ENCODE results near the gene SLC24A3.

Gene SLC24A3

GRCh38 chr20:19431316-19431700 is 218.9 kb downstream of the SLC24A3 start:
- Mint-ChIP-seq H3K4me3 (no peak overlapping the region), H3K36me3 (no peaks in the 10 kb centered on the region), H3K9me3 (ENCODE audit: low read depth) (no peaks in the 10 kb centered on the region), H3K27ac (no peak overlapping the region), H3K27me3 (no peaks in the 10 kb centered on the region), H3K4me1 (ENCODE audit: low read depth) (no peaks in the 10 kb centered on the region)

- Mint-ChIP-seq H3K4me1 (ENCODE audit: low read depth) (no peaks in the 10 kb centered on the region), H3K27ac (no peak overlapping the region), H3K9me3 (ENCODE audit: low read depth) (no peaks in the 10 kb centered on the region), H3K4me3 (no peak overlapping the region), H3K36me3 (no peaks in the 10 kb centered on the region), H3K27me3 (no peaks in the 10 kb centered on the region)
Observed at GRCh38 chr20:19431906-19432305, 219.5 kb downstream of the SLC24A3 start.

- H3K4me1 Mint-ChIP-seq (ENCODE audit: low read depth), result no peaks in the 10 kb centered on the region
- H3K27me3 Mint-ChIP-seq, result no peaks in the 10 kb centered on the region
- H3K9me3 Mint-ChIP-seq (ENCODE audit: low read depth), result no peaks in the 10 kb centered on the region
- no peaks in the 10 kb centered on the region for H3K36me3 Mint-ChIP-seq
- H3K4me3 Mint-ChIP-seq, result no peak overlapping the region
- no peak overlapping the region for H3K27ac Mint-ChIP-seq
Observed at GRCh38 chr20:19433371-19434350, 221.2 kb downstream of the SLC24A3 start.

GRCh38 chr20:19435316-19435715 is 222.9 kb downstream of the SLC24A3 start:
- no peak overlapping the region for H3K4me3 Mint-ChIP-seq
- no peaks in the 10 kb centered on the region for H3K9me3 Mint-ChIP-seq (ENCODE audit: low read depth)
- H3K27ac Mint-ChIP-seq, result no peak overlapping the region
- H3K36me3 Mint-ChIP-seq, result no peaks in the 10 kb centered on the region
- H3K27me3 Mint-ChIP-seq, result no peaks in the 10 kb centered on the region
- H3K4me1 Mint-ChIP-seq (ENCODE audit: low read depth), result no peaks in the 10 kb centered on the region

- peaks cover 1% of the 10 kb centered on the region for H3K4me1 Mint-ChIP-seq (ENCODE audit: low read depth)
- H3K27me3 Mint-ChIP-seq, result no peaks in the 10 kb centered on the region
- no peak overlapping the region for H3K4me3 Mint-ChIP-seq
- no peaks in the 10 kb centered on the region for H3K9me3 Mint-ChIP-seq (ENCODE audit: low read depth)
- H3K36me3 Mint-ChIP-seq, result no peaks in the 10 kb centered on the region
- no peak overlapping the region for H3K27ac Mint-ChIP-seq
Observed at GRCh38 chr20:19435821-19436220, 223.4 kb downstream of the SLC24A3 start.

- peaks cover 10% of the 10 kb centered on the region for H3K9me3 Mint-ChIP-seq (ENCODE audit: low read depth)
- H3K36me3 Mint-ChIP-seq, result peaks cover under 1% of the 10 kb centered on the region
- no peak overlapping the region for H3K27ac Mint-ChIP-seq
- H3K27me3 Mint-ChIP-seq, result no peaks in the 10 kb centered on the region
- H3K4me1 Mint-ChIP-seq (ENCODE audit: low read depth), result peaks cover 4% of the 10 kb centered on the region
- H3K4me3 Mint-ChIP-seq, result no peak overlapping the region
Observed at GRCh38 chr20:19438488-19438887, 226.0 kb downstream of the SLC24A3 start.

GRCh38 chr20:19440660-19441527 is 228.5 kb downstream of the SLC24A3 start:
- H3K4me1 Mint-ChIP-seq (ENCODE audit: low read depth), result peaks cover 4% of the 10 kb centered on the region
- H3K27me3 Mint-ChIP-seq, result no peaks in the 10 kb centered on the region
- no peak overlapping the region for H3K4me3 Mint-ChIP-seq
- H3K36me3 Mint-ChIP-seq, result peaks cover 3% of the 10 kb centered on the region
- H3K27ac Mint-ChIP-seq, result no peak overlapping the region
- peaks cover 16% of the 10 kb centered on the region for H3K9me3 Mint-ChIP-seq (ENCODE audit: low read depth)

- Mint-ChIP-seq H3K4me3 (no peak overlapping the region), H3K27ac (no peak overlapping the region), H3K36me3 (peaks cover 3% of the 10 kb centered on the region), H3K27me3 (no peaks in the 10 kb centered on the region), H3K4me1 (ENCODE audit: low read depth) (peaks cover 1% of the 10 kb centered on the region), H3K9me3 (ENCODE audit: low read depth) (peaks cover 16% of the 10 kb centered on the region)
Observed at GRCh38 chr20:19446246-19446645, 233.8 kb downstream of the SLC24A3 start.

GRCh38 chr20:19448632-19449031 is 236.2 kb downstream of the SLC24A3 start:
- H3K4me1 Mint-ChIP-seq (ENCODE audit: low read depth), result peaks cover 13% of the 10 kb centered on the region
- no peak overlapping the region for H3K4me3 Mint-ChIP-seq
- peaks cover 4% of the 10 kb centered on the region for H3K9me3 Mint-ChIP-seq (ENCODE audit: low read depth)
- H3K27me3 Mint-ChIP-seq, result no peaks in the 10 kb centered on the region
- H3K27ac Mint-ChIP-seq, result no peak overlapping the region
- peaks cover 1% of the 10 kb centered on the region for H3K36me3 Mint-ChIP-seq

GRCh38 chr20:19449051-19449450 is 236.6 kb downstream of the SLC24A3 start:
- Mint-ChIP-seq H3K9me3 (ENCODE audit: low read depth) (peaks cover 3% of the 10 kb centered on the region), H3K27me3 (no peaks in the 10 kb centered on the region), H3K27ac (no peak overlapping the region), H3K4me1 (ENCODE audit: low read depth) (peaks cover 13% of the 10 kb centered on the region), H3K4me3 (no peak overlapping the region), H3K36me3 (no peaks in the 10 kb centered on the region)

GRCh38 chr20:19451231-19451922 is 238.9 kb downstream of the SLC24A3 start:
- no peaks in the 10 kb centered on the region for H3K36me3 Mint-ChIP-seq
- no peaks in the 10 kb centered on the region for H3K27me3 Mint-ChIP-seq
- no peaks in the 10 kb centered on the region for H3K9me3 Mint-ChIP-seq (ENCODE audit: low read depth)
- no peak overlapping the region for H3K27ac Mint-ChIP-seq
- H3K4me3 Mint-ChIP-seq, result peak overlapping the region; percentile 57
- peaks cover 13% of the 10 kb centered on the region for H3K4me1 Mint-ChIP-seq (ENCODE audit: low read depth)

- H3K27ac Mint-ChIP-seq, result no peak overlapping the region
- H3K36me3 Mint-ChIP-seq, result no peaks in the 10 kb centered on the region
- peak overlapping the region; percentile 57 for H3K4me3 Mint-ChIP-seq
- peaks cover 13% of the 10 kb centered on the region for H3K4me1 Mint-ChIP-seq (ENCODE audit: low read depth)
- no peaks in the 10 kb centered on the region for H3K27me3 Mint-ChIP-seq
- H3K9me3 Mint-ChIP-seq (ENCODE audit: low read depth), result no peaks in the 10 kb centered on the region
Observed at GRCh38 chr20:19451923-19452295, 239.5 kb downstream of the SLC24A3 start.

- H3K4me3 Mint-ChIP-seq, result no peak overlapping the region
- peaks cover 13% of the 10 kb centered on the region for H3K4me1 Mint-ChIP-seq (ENCODE audit: low read depth)
- H3K9me3 Mint-ChIP-seq (ENCODE audit: low read depth), result no peaks in the 10 kb centered on the region
- no peaks in the 10 kb centered on the region for H3K27me3 Mint-ChIP-seq
- no peaks in the 10 kb centered on the region for H3K36me3 Mint-ChIP-seq
- H3K27ac Mint-ChIP-seq, result no peak overlapping the region
Observed at GRCh38 chr20:19453410-19453809, 241.0 kb downstream of the SLC24A3 start.

GRCh38 chr20:19453862-19454261 is 241.4 kb downstream of the SLC24A3 start:
- Mint-ChIP-seq H3K36me3 (no peaks in the 10 kb centered on the region), H3K4me1 (ENCODE audit: low read depth) (peaks cover 13% of the 10 kb centered on the region), H3K9me3 (ENCODE audit: low read depth) (no peaks in the 10 kb centered on the region), H3K27ac (no peak overlapping the region), H3K27me3 (no peaks in the 10 kb centered on the region), H3K4me3 (no peak overlapping the region)

Measured in activated naive CD8-positive, alpha-beta T cell (primary cell).